ENCODE measurements around the gene SPEG. TPM values are rescaled to one million over a fixed set of nuclear protein-coding genes. Genes with fewer than 3 reads are reported as not detected.
A peak's percentile ranks its signal among the peaks of the same experiment; 100 is the strongest.

Gene SPEG
- total and polyA plus RNA-seq, 2 of the 13 experiments (the other 11 are each of a cell fraction or from before 2014, with no cell fraction given) = 0.18 to 0.24 TPM

DNA sequence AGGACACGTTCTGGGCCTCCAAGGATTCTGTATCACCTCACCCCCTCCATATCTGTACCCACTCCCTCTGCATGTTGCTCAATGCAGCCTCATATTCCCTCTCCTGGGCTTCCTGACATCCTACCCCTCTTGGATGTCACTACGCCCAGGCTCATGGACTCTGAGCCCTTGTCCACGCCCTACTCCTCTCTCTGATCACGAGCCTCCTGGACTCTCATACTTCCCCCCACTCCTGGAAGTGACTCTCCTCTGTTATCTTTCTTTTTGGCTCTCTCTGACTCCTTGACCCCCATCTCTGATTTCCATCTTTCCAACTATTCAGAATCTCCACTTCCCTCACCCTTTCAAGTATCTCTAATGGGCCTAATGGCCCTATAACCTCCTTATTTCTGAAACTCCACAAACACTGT is 111.3 kb downstream of the SPEG start (continued):
- TF ChIP-seq, protein P1, sequence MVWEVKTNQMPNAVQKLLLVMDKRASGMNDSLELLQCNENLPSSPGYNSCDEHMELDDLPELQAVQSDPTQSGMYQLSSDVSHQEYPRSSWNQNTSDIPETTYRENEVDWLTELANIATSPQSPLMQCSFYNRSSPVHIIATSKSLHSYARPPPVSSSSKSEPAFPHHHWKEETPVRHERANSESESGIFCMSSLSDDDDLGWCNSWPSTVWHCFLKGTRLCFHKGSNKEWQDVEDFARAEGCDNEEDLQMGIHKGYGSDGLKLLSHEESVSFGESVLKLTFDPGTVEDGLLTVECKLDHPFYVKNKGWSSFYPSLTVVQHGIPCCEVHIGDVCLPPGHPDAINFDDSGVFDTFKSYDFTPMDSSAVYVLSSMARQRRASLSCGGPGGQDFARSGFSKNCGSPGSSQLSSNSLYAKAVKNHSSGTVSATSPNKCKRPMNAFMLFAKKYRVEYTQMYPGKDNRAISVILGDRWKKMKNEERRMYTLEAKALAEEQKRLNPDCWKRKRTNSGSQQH (CRISPR knock-in tag; IDR thresholded peaks at IDR 0.05; ENCODE audit: low read depth) = no peak
- TF ChIP-seq, protein P2, sequence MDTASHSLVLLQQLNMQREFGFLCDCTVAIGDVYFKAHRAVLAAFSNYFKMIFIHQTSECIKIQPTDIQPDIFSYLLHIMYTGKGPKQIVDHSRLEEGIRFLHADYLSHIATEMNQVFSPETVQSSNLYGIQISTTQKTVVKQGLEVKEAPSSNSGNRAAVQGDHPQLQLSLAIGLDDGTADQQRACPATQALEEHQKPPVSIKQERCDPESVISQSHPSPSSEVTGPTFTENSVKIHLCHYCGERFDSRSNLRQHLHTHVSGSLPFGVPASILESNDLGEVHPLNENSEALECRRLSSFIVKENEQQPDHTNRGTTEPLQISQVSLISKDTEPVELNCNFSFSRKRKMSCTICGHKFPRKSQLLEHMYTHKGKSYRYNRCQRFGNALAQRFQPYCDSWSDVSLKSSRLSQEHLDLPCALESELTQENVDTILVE (CRISPR knock-in tag; IDR thresholded peaks at IDR 0.05) = peak; percentile 81; the same call in 1 of the 2 replicates
- TF ChIP-seq SOX13 (IDR thresholded peaks at IDR 0.05) (no peak), SOX13 (CRISPR knock-in tag; conservative IDR thresholded peaks at IDR 0.05 in 1 of 2, IDR thresholded peaks at IDR 0.05 in 1 of 2) (peak in 1 of 2 experiments; percentile 54; a peak in 1 of 4 replicates), MLX (CRISPR knock-in tag; IDR thresholded peaks at IDR 0.05) (peak; percentile 100), IRX3 (CRISPR knock-in tag; IDR thresholded peaks at IDR 0.05; ENCODE audit: borderline replicate concordance, low read depth) (no peak), KIAA2018 (CRISPR knock-in tag; IDR thresholded peaks at IDR 0.05; ENCODE audit: borderline replicate concordance) (no peak), TBX2 (CRISPR knock-in tag; IDR thresholded peaks at IDR 0.05; ENCODE audit: borderline replicate concordance) (peak; percentile 36; the same call in 1 of the 2 replicates), TBL1XR1 (IDR thresholded peaks at IDR 0.05; ENCODE audit: borderline replicate concordance, low read length, partially characterized antibody) (no peak), KAT8 (CRISPR knock-in tag; IDR thresholded peaks at IDR 0.05) (peak; percentile 59; the same call in 1 of the 2 replicates), HNF4A (CRISPR knock-in tag; IDR thresholded peaks at IDR 0.05) (peak; percentile 95), ARHGAP35 (CRISPR knock-in tag; IDR thresholded peaks at IDR 0.05; ENCODE audit: borderline replicate concordance) (no peak), RFXANK (CRISPR knock-in tag; IDR thresholded peaks at IDR 0.05) (no peak), PAF1 (CRISPR knock-in tag; IDR thresholded peaks at IDR 0.05) (no peak), IRF2 (CRISPR knock-in tag; IDR thresholded peaks at IDR 0.05) (peak; percentile 86), MIER2 (CRISPR knock-in tag; IDR thresholded peaks at IDR 0.05) (peak; percentile 92)
- TF ChIP-seq, protein P3, sequence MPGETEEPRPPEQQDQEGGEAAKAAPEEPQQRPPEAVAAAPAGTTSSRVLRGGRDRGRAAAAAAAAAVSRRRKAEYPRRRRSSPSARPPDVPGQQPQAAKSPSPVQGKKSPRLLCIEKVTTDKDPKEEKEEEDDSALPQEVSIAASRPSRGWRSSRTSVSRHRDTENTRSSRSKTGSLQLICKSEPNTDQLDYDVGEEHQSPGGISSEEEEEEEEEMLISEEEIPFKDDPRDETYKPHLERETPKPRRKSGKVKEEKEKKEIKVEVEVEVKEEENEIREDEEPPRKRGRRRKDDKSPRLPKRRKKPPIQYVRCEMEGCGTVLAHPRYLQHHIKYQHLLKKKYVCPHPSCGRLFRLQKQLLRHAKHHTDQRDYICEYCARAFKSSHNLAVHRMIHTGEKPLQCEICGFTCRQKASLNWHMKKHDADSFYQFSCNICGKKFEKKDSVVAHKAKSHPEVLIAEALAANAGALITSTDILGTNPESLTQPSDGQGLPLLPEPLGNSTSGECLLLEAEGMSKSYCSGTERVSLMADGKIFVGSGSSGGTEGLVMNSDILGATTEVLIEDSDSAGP (CRISPR knock-in tag; IDR thresholded peaks at IDR 0.05; ENCODE audit: borderline replicate concordance) = 0 out of 2 replicates have a peak, but pooled peaks have one; percentile 60
